Loucy (cell line): ENCODE measurements around the gene ZFYVE28.

Experiments
- CTCF ChIP-seq: fragments of 200-600 bp; sonication (generic); conservative IDR thresholded peaks from 2 replicates; pipeline ENCODE4 v1.5.1; 2014; ENCODE audit warnings: mild to moderate bottlenecking, antibody characterized with exemption, low read length
- EZH2phosphoT487 ChIP-seq: fragments of 200-600 bp; IDR thresholded peaks from 2 replicates; pipeline ENCODE4 v1.6.1; 2018; ENCODE audit warnings: antibody characterized with exemption, mild to moderate bottlenecking, moderate library complexity, borderline replicate concordance

- no peak for TF ChIP-seq CTCF
- no peak for TF ChIP-seq EZH2phosphoT487
Observed at GRCh38 chr4:2432004-2432403, 13.6 kb upstream of the ZFYVE28 start.
